Hepatocyte (in vitro differentiated cells): ENCODE results near the gene DIPK1A. TPM values are rescaled to one million over a fixed set of nuclear protein-coding genes. Genes with fewer than 3 reads are reported as not detected.

ENCODE experiments used
- DNase-seq: peaks from one replicate; pipeline ENCODE4 v3.0.0-alpha.2; 2016; ENCODE audit warnings: low spot score
- H2AFZ ChIP-seq: fragments of 200-600 bp; sonication (generic); 2 replicates; pipeline ENCODE4 v1.6.0; 2016; ENCODE audit warnings: antibody characterized with exemption, mild to moderate bottlenecking
- H3K27ac ChIP-seq: fragments of 200-600 bp; sonication (generic); 2 replicates; pipeline ENCODE4 v1.5.1; 2016; ENCODE audit warnings: mild to moderate bottlenecking
- H3K27me3 ChIP-seq: fragments of 200-600 bp; sonication (generic); 2 replicates; pipeline ENCODE4 v1.6.1; 2016
- H3K36me3 ChIP-seq: fragments of 200-600 bp; sonication (generic); replicated peaks from 2 replicates; pipeline ENCODE4 v1.5.1; 2016; ENCODE audit warnings: low read depth; ENCODE audit not compliant: insufficient read depth
- H3K4me1 ChIP-seq: fragments of 200-600 bp; sonication (generic); 2 replicates; pipeline ENCODE4 v1.5.1; 2016; ENCODE audit warnings: mild to moderate bottlenecking, moderate library complexity; ENCODE audit not compliant: insufficient read depth
- H3K4me2 ChIP-seq: fragments of 200-600 bp; sonication (generic); 2 replicates; pipeline ENCODE4 v1.6.0; 2016
- H3K4me3 ChIP-seq: fragments of 200-600 bp; sonication (generic); 2 replicates; pipeline ENCODE4 v1.5.1; 2016; ENCODE audit warnings: mild to moderate bottlenecking
- H3K79me2 ChIP-seq: fragments of 200-600 bp; sonication (generic); 2 replicates; pipeline ENCODE4 v1.6.0; 2017; ENCODE audit warnings: mild to moderate bottlenecking
- H3K9me2 ChIP-seq: fragments of 200-600 bp; sonication (generic); replicated peaks from 2 replicates; pipeline ENCODE4 v1.6.0; 2017; ENCODE audit warnings: mild to moderate bottlenecking; ENCODE audit not compliant: insufficient read depth
- H3K9me3 ChIP-seq: fragments of 200-600 bp; sonication (generic); 2 replicates; pipeline ENCODE4 v1.5.1; 2016; ENCODE audit warnings: low read depth, mild to moderate bottlenecking
- H4K20me1 ChIP-seq: fragments of 200-600 bp; sonication (generic); 2 replicates; pipeline ENCODE4 v1.6.0; 2016; ENCODE audit warnings: mild to moderate bottlenecking; ENCODE audit not compliant: insufficient read depth, poor library complexity, severe bottlenecking
- EZH2 ChIP-seq: fragments of 200-600 bp; sonication (generic); IDR thresholded peaks from 2 replicates; pipeline ENCODE4 v1.6.1; 2016; ENCODE audit warnings: antibody characterized with exemption, mild to moderate bottlenecking, borderline replicate concordance
- EZH2phosphoT487 ChIP-seq: fragments of 200-600 bp; sonication (generic); IDR thresholded peaks from one replicate; pipeline ENCODE4 v1.6.1; 2018; ENCODE audit warnings: antibody characterized with exemption, mild to moderate bottlenecking, low read depth, moderate library complexity; ENCODE audit not compliant: unreplicated experiment, severe bottlenecking
- whole genome bisulfite sequencing: methylation state at CpG from one replicate; pipeline ENCODE4 v1.1.6; 2016; ENCODE audit warnings: low lambda C conversion rate; ENCODE audit errors: missing lambda C conversion rate; 5-methylcytosine and 5-hydroxymethylcytosine counted together
- polyA plus RNA-seq: library from polyadenylated mRNA; unstranded; fragments of >200 nt; fragmentation: Nextera tagmentation; extraction: Ambion mirVana; gene quantifications from 2 replicates; pipeline ENCODE4 v1.2.1, GENCODE V29; 2016
- total RNA-seq: library from RNA; depleted of rRNA; stranded (reverse); fragments of >200 nt; gene quantifications from 2 replicates; pipeline ENCODE4 v1.2.3, GENCODE V29; 2014
- TF ChIP-seq, protein P1 (sequence below): fragments of 200-600 bp; sonication (generic); IDR thresholded peaks from 2 replicates; pipeline ENCODE4 v1.5.1; 2016; ENCODE audit warnings: antibody characterized with exemption, mild to moderate bottlenecking; ENCODE audit not compliant: poor library complexity

The DIPK1A gene
- total and polyA plus RNA-seq, 2 experiments from 2014 or later: 18.0 to 19.7 TPM

DNA sequence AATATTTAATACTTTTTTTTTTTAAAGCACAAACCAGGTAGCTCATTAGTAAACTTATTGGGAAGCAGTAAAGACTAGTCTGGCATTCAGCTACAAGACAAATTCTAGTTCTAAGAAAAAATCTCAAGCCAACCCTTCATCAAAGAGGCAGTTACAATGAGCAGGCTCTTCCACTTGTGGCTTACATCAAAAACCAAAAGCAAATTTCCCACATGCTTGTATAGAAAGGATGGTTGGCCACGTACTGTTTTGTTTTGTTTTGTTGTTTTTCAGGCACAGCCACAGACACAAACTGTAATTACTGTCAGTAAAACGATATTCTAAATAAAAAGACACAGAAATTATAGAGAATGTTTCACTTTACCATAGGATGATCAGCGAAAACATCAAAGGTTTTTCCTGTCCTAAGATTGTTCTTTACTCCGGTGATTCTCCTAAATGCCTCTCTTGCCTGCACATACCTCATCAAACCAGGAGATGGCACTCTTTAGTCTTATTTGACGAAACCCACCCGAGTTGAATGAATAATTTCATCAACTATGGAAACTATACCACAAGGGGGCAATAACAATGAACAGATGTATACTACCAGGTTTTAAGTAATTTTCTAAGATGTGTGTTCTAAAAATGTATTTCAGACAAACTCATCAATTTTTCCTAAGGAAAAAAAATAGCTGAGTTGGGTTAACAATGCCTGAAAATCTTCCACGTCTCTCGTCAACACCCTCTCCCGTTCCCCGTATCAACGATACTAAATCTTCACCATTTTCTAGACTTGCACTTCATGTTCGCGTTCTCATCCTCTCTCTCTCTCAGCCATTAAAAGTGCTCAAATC, 102.5 kb downstream of the DIPK1A start:
- DNase-seq: peak; percentile 89
- TF ChIP-seq EZH2phosphoT487: no peak
- no peak for TF ChIP-seq EZH2
- TF ChIP-seq, protein P1, sequence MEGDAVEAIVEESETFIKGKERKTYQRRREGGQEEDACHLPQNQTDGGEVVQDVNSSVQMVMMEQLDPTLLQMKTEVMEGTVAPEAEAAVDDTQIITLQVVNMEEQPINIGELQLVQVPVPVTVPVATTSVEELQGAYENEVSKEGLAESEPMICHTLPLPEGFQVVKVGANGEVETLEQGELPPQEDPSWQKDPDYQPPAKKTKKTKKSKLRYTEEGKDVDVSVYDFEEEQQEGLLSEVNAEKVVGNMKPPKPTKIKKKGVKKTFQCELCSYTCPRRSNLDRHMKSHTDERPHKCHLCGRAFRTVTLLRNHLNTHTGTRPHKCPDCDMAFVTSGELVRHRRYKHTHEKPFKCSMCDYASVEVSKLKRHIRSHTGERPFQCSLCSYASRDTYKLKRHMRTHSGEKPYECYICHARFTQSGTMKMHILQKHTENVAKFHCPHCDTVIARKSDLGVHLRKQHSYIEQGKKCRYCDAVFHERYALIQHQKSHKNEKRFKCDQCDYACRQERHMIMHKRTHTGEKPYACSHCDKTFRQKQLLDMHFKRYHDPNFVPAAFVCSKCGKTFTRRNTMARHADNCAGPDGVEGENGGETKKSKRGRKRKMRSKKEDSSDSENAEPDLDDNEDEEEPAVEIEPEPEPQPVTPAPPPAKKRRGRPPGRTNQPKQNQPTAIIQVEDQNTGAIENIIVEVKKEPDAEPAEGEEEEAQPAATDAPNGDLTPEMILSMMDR: peak; percentile 99
- Histone ChIP-seq H3K4me3 (no peak overlapping the region), H3K27ac (no peak overlapping the region), H3K79me2 (no peaks in the 10 kb centered on the region), H3K9me3 (no peaks in the 10 kb centered on the region), H4K20me1 (no peaks in the 10 kb centered on the region), H3K4me1 (no peaks in the 10 kb centered on the region), H2AFZ (no peak overlapping the region), H3K36me3 (no peaks in the 10 kb centered on the region), H3K9me2 (no peaks in the 10 kb centered on the region), H3K4me2 (no peak overlapping the region), H3K27me3 (no peaks in the 10 kb centered on the region)
- 52% methylated on average over 13 of the region's 13 CpGs for WGBS

DNA sequence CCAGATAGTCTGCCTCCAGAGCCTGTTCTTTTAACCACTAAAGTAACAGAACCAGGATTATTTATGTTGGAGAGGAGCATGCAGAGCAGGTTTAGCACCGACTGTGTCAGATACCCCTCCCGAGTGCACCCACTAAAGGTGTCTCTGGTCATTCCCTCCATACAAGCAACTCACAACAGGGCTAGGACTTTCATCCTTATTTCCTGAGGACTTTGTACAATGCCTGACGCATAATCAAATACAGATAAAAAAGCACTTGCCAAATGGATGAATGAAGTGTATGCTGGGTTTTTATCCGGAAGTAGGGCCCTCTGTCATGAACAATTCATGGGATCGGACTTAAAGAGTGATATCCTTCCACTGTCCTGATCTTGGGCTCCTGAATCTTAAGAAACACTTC, 103.4 kb downstream of the DIPK1A start:
- Histone ChIP-seq H3K4me1 (no peaks in the 10 kb centered on the region), H3K9me3 (no peaks in the 10 kb centered on the region), H3K36me3 (no peaks in the 10 kb centered on the region), H2AFZ (no peak overlapping the region), H3K79me2 (no peaks in the 10 kb centered on the region), H3K27me3 (no peaks in the 10 kb centered on the region), H3K4me2 (no peak overlapping the region), H4K20me1 (no peaks in the 10 kb centered on the region), H3K27ac (no peak overlapping the region), H3K4me3 (no peak overlapping the region), H3K9me2 (no peaks in the 10 kb centered on the region)
- no peak for TF ChIP-seq EZH2
- TF ChIP-seq, protein P1: no peak
- no peak for DNase-seq
- WGBS: 72% methylated on average over 5 of the region's 5 CpGs

DNA sequence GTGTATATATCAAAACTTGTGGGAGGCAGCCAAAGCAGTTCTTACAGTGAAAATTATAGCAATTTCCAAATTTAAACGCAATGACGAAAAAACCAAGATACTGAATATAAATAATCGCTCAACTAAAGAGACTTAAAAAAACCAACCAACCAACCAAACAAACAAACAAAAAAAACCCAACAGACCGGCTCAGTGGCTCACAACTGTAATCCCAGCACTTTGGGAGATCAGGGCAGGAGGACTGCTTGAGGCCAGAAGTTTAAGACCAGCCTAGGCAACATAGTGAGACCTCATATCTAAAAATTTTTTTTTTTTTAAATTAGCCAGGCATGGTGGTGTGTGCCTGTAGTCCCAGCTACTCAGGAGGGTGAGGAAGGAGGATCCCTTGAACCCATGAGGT, 106.0 kb downstream of the DIPK1A start:
- Histone ChIP-seq H3K4me3 (no peak overlapping the region), H3K4me2 (no peak overlapping the region), H3K9me3 (no peaks in the 10 kb centered on the region), H3K27ac (no peak overlapping the region), H3K79me2 (no peaks in the 10 kb centered on the region), H3K4me1 (no peaks in the 10 kb centered on the region), H4K20me1 (no peaks in the 10 kb centered on the region), H3K27me3 (no peaks in the 10 kb centered on the region), H2AFZ (no peak overlapping the region), H3K9me2 (no peaks in the 10 kb centered on the region), H3K36me3 (no peaks in the 10 kb centered on the region)
- 86% methylated on average over 4 of the region's 4 CpGs for WGBS
- TF ChIP-seq EZH2phosphoT487: no peak
- TF ChIP-seq, protein P1: no peak
- TF ChIP-seq EZH2: no peak
- DNase-seq: no peak
